ENCODE measurements around the gene PCNX4.

Gene PCNX4

GRCh38 chr14:60204843-60205774 lies 113.4 kb downstream of the PCNX4 start:
- no peak for TF ChIP-seq CTCF (IDR thresholded peaks at IDR 0.05; ENCODE audit: low read depth, low read length)
- DNase-seq = no peak
- no peaks in the 10 kb centered on the region for H3K27me3 ChIP-seq (ENCODE audit: insufficient read depth, low read depth, severe bottlenecking)
- no peaks in the 10 kb centered on the region for H3K36me3 ChIP-seq
- H3K9me3 ChIP-seq (ENCODE audit: severe bottlenecking) = no peaks in the 10 kb centered on the region
- no peak overlapping the region for H3K4me3 ChIP-seq (ENCODE audit: low read depth, low read length)
- H3K27ac ChIP-seq = no peak overlapping the region

- TF ChIP-seq CTCF (IDR thresholded peaks at IDR 0.05; ENCODE audit: low read depth, low read length) = no peak
- no peaks in the 10 kb centered on the region for H3K27me3 ChIP-seq (ENCODE audit: insufficient read depth, low read depth, severe bottlenecking)
Measured at GRCh38 chr14:60206249-60206670, 114.5 kb downstream of the PCNX4 start.

GRCh38 chr14:60206837-60207533 lies 115.3 kb downstream of the PCNX4 start:
- no peak overlapping the region for H3K27ac ChIP-seq
- no peaks in the 10 kb centered on the region for H3K36me3 ChIP-seq
- H3K9me3 ChIP-seq (ENCODE audit: severe bottlenecking) = no peaks in the 10 kb centered on the region
- no peak overlapping the region for H3K4me3 ChIP-seq (ENCODE audit: low read depth, low read length)
- no peaks in the 10 kb centered on the region for H3K27me3 ChIP-seq (ENCODE audit: insufficient read depth, low read depth, severe bottlenecking)
- no peak for TF ChIP-seq CTCF (IDR thresholded peaks at IDR 0.05; ENCODE audit: low read depth, low read length)
- DNase-seq = no peak

More at GRCh38 chr14:60206249-60206670, 114.5 kb downstream of the PCNX4 start:
- Histone ChIP-seq H3K36me3 (no peaks in the 10 kb centered on the region), H3K9me3 (ENCODE audit: severe bottlenecking) (no peaks in the 10 kb centered on the region), H3K27ac (no peak overlapping the region), H3K4me3 (ENCODE audit: low read depth, low read length) (no peak overlapping the region)
- no peak for DNase-seq

GRCh38 chr14:60210703-60211102 lies 119.0 kb downstream of the PCNX4 start:
- no peak for DNase-seq
- no peak for TF ChIP-seq CTCF (IDR thresholded peaks at IDR 0.05; ENCODE audit: low read depth, low read length)
- Histone ChIP-seq H3K4me3 (ENCODE audit: low read depth, low read length) (no peak overlapping the region), H3K27ac (no peak overlapping the region), H3K36me3 (no peaks in the 10 kb centered on the region), H3K9me3 (ENCODE audit: severe bottlenecking) (no peaks in the 10 kb centered on the region), H3K27me3 (ENCODE audit: insufficient read depth, low read depth, severe bottlenecking) (no peaks in the 10 kb centered on the region)

GRCh38 chr14:60211153-60211552 lies 119.4 kb downstream of the PCNX4 start:
- no peak for TF ChIP-seq CTCF (IDR thresholded peaks at IDR 0.05; ENCODE audit: low read depth, low read length)
- H3K36me3 ChIP-seq = no peaks in the 10 kb centered on the region
- no peak overlapping the region for H3K4me3 ChIP-seq (ENCODE audit: low read depth, low read length)
- H3K27me3 ChIP-seq (ENCODE audit: insufficient read depth, low read depth, severe bottlenecking) = no peaks in the 10 kb centered on the region
- no peak for DNase-seq
- no peaks in the 10 kb centered on the region for H3K9me3 ChIP-seq (ENCODE audit: severe bottlenecking)
- no peak overlapping the region for H3K27ac ChIP-seq

All from WERI-Rb-1 (cell line).